WI38 (cell line): Measurements from ENCODE around the gene CAMK2N2.

Source experiments
- H3K4me3 ChIP-seq: 2 replicates; pipeline ENCODE4 v1.5.1; 2011; ENCODE audit warnings: low read depth, mild to moderate bottlenecking, control low read depth, low read length
- TF ChIP-seq, protein P1 (sequence below): IDR thresholded peaks from 2 replicates; pipeline ENCODE4 v1.5.1; 2012; ENCODE audit warnings: low read depth, mild to moderate bottlenecking, control low read depth, low read length

CAMK2N2 gene

DNA sequence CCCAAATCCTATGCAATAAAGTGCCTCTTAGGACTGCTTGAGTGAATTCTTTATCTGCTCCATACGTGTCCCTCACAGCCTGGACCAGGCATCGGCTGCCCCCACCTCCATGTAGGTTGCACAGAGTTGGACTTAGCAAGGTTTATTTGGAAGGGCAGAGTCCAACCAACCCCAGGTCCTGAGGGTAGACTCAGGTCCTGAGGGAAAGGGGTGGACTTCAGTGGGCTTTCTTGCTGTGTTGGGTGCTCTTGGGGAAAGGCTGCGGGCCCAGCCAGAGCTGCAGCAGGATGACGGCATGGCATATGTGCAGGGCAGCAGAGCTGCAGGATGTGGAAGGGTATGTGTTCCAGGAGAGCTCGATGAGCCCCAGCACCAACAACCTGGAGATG is 19.1 kb downstream of the CAMK2N2 start:
- no peak overlapping the region for H3K4me3 ChIP-seq
- TF ChIP-seq, protein P1, sequence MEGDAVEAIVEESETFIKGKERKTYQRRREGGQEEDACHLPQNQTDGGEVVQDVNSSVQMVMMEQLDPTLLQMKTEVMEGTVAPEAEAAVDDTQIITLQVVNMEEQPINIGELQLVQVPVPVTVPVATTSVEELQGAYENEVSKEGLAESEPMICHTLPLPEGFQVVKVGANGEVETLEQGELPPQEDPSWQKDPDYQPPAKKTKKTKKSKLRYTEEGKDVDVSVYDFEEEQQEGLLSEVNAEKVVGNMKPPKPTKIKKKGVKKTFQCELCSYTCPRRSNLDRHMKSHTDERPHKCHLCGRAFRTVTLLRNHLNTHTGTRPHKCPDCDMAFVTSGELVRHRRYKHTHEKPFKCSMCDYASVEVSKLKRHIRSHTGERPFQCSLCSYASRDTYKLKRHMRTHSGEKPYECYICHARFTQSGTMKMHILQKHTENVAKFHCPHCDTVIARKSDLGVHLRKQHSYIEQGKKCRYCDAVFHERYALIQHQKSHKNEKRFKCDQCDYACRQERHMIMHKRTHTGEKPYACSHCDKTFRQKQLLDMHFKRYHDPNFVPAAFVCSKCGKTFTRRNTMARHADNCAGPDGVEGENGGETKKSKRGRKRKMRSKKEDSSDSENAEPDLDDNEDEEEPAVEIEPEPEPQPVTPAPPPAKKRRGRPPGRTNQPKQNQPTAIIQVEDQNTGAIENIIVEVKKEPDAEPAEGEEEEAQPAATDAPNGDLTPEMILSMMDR = no peak

DNA sequence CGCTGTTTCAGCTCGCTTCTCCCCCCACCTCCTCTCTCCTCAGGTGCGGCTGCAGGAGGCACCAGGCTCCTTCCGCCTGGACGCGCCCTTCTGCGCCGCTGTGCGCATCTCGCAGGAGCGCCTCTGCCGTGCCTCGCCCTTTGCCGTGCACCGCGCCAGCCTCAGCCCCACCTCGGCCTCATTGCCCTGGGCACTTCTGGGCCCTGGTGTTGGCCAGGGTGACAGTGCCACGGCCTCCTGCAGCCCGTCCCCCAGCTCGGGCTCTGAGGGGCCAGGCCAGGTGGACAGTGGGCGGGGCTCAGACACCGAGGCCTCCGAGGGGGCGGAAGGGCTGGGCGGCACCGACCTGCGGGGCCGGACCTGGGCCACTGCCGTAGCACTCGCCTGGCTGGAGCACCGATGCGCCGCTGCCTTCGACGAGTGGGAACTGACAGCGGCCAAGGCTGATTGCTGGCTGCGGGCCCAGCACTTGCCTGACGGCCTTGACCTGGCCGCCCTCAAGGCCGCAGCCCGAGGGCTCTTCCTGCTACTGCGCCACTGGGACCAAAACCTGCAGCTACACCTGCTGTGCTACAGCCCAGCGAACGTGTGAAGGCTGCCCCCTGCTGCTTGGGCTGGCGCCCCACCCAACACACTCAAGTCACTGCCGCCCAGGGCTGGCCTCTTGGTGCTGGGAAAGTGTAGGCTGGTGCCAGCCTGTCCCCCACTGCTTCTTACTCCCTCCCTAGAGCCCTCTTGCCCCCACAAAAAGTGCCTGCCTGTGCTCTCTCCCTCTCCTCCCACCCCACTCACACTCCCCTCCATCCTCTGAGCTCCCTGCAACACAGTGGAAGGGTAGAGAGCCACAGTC is 19.7 kb downstream of the CAMK2N2 start:
- H3K4me3 ChIP-seq = no peak overlapping the region
- TF ChIP-seq, protein P1 = peak; percentile 38

DNA sequence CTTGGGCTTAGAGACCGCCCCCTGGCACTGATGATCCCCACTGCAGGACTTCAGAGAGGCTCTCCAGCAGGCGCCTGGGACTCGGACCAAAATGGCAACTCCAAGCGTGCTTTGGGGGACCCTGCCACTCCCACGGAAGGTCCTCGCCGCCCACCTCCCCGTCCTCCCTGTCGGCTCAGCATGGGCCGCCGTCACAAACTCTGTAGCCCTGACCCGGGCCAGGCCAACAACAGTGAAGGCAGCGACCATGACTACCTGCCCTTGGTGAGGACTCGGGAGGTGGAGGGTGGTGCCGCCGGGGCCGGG is 20.3 kb downstream of the CAMK2N2 start:
- H3K4me3 ChIP-seq = no peak overlapping the region
- TF ChIP-seq, protein P1 = no peak

DNA sequence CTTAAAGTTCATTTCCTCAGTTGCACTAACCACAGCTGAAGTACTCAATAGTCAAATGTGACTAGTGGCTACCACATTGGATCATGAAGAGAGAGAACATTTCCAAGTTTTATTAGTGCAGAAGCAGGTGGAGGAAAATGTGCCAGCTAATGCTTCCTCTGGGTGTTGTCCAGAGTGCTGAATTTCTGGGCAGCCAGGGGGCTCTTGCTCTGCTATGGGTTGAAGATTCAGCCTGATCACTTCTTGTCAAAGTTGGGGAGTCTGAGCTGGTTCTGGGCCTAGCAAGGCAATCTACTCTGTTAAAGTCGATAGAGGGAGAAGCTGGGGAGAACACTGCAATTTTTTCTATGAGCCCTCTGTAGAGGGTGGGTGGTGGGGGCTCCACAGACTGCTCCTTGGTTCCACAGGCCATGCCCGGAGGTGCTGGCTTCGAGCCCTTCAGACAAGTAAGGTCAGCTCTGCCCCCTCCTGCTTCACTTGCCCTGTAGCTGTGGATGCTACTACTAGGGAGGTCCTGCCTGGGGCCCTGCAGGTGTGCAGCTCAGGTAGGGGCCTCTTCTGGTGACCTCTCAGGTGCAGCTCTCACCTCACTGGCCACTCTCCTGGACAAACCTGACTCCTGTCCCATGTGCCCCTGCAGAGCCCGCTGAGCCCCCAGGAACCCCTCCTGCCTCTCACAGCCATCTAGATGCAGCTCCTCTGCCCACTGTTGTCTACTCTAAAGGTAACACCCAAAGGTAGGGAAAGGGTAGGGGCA is 20.8 kb downstream of the CAMK2N2 start:
- H3K4me3 ChIP-seq = no peak overlapping the region
- TF ChIP-seq, protein P1 = no peak

DNA sequence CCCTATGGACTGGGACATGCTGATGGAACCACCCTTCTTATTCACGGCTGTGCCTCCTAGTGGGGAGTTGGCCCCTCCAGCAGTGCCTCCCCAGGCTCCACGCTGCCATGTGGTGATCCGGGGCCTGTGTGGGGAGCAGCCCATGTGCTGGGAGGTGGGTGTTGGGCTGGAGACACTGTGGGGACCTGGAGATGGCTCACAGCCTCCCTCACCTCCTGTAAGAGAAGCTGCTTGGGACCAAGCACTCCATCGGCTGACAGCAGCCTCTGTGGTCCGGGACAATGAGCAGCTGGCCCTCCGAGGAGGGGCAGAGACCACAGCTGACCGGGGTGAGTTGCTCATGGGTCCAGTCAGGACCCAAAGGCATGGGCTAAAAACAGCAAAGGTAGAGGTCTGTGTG is 21.6 kb downstream of the CAMK2N2 start:
- no peak overlapping the region for H3K4me3 ChIP-seq
- TF ChIP-seq, protein P1 = no peak

DNA sequence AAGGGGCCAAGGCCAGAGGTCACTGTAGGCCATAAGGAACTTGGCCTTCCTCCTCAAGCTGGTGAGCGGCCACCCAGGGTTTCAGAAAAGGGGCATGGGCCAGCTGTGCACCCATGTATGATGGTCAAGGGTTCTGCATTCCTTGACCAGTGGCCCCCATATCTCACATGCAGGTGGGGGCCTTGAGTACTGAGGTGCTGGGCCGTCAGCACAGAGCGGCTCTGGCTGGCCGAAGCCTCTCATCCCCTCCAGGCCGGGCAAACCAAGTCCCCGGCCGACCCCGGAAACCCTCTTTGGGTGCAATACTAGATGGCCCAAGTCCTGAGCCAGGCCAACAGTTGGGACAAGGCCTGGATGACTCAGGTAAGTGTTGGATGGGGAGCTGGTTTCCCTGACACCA is 22.1 kb downstream of the CAMK2N2 start:
- TF ChIP-seq, protein P1 = no peak

DNA sequence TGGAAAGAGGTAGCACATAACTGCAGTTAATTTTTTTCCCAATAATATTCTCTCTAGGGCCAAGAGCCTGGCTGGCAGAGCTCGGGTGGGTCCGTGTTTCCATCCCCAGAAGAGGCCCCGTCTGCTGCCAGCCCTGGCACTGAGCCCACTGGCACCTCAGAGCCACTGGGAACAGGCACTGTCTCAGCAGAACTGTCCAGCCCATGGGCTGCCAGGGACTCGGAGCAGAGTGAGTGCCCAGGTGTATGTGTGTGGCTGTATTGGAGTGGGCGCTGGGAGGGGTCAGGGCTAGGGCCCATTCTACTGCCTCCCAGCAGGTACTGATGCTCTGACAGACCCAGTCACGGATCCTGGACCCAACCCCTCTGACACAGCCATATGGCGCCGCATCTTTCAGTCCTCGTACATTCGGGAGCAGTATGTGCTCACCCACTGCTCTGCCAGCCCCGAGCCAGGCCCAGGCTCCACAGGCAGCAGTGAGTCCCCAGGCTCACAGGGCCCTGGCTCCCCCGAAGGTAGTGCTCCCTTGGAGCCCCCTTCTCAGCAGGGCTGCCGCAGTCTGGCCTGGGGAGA is 23.0 kb downstream of the CAMK2N2 start:
- TF ChIP-seq, protein P1 = no peak

More for the DNA sequence above, 22.1 kb downstream of the CAMK2N2 start:
- no peak overlapping the region for H3K4me3 ChIP-seq

More for the DNA sequence above, 23.0 kb downstream of the CAMK2N2 start:
- no peak overlapping the region for H3K4me3 ChIP-seq
